ENCODE data around the gene CADM1.

- TF ChIP-seq CTCF (IDR thresholded peaks at IDR 0.05 in 4 of 5, conservative IDR thresholded peaks at IDR 0.05 in 1 of 5) (peak in 1 of 5 experiments; percentile 17), POLR2A (IDR thresholded peaks at IDR 0.05) (no peak)
These were observed 288.3 kb downstream of the CADM1 start for GRCh38 chr11:115215694-115216617.

All from gastrocnemius medialis (tissue), 4 donors.